Upper lobe of left lung (tissue), 6 donors: Measurements from ENCODE around the gene MXRA7. TPM values are rescaled to one million over a fixed set of nuclear protein-coding genes. Genes with fewer than 3 reads are reported as not detected.

Source experiments
- ATAC-seq, 2 donors: fragments of 200-7000 bp; cut with Tn5 transposase; one replicate each; pipeline ENCODE4 v1.9.1; 2022; ENCODE audit warnings: mild to moderate bottlenecking in 2 of 2, moderate library complexity in 2 of 2; ENCODE audit not compliant: low FRiP score in 2 of 2
- DNase-seq, 2 donors: peaks; one replicate each; pipeline ENCODE4 v3.0.0-alpha.2; 2019 to 2020
- H3K27ac ChIP-seq, 4 donors: fragments of 200-600 bp; sonication (generic); one replicate each; pipeline ENCODE4 v1.5.1; 2016 to 2019
- H3K27me3 ChIP-seq, 4 donors: fragments of 200-600 bp; sonication (generic); one replicate each; pipeline ENCODE4 v1.5.1; 2017 to 2019
- H3K36me3 ChIP-seq, 4 donors: fragments of 200-600 bp; sonication (generic); one replicate each; pipeline ENCODE4 v1.5.1; 2016 to 2019
- H3K4me1 ChIP-seq, 4 donors: fragments of 200-600 bp; sonication (generic); one replicate each; pipeline ENCODE4 v1.5.1; 2018 to 2019
- H3K4me3 ChIP-seq, 4 donors: fragments of 200-600 bp; sonication (generic); one replicate each; pipeline ENCODE4 v1.5.1; 2017 to 2019; ENCODE audit warnings: mild to moderate bottlenecking in 2 of 4, moderate library complexity in 1 of 4
- H3K9me3 ChIP-seq, 4 donors: fragments of 200-600 bp; sonication (generic); one replicate each; pipeline ENCODE4 v1.5.1; 2018 to 2019
- EP300 ChIP-seq, 4 donors: sonication (generic); formaldehyde crosslinking; IDR thresholded peaks; one replicate each; pipeline ENCODE4 v1.5.1; 2017; ENCODE audit warnings: antibody characterized with exemption in 4 of 4, control low read depth in 2 of 4
- POLR2A ChIP-seq, 4 donors: fragments of 450-650 bp; IDR thresholded peaks; one replicate each; pipeline ENCODE4 v1.5.1; 2016 to 2017; ENCODE audit warnings: antibody characterized with exemption in 4 of 4, mild to moderate bottlenecking in 2 of 4
- POLR2AphosphoS5 ChIP-seq, 2 donors: sonication (generic); formaldehyde crosslinking; IDR thresholded peaks; one replicate each; pipeline ENCODE4 v1.5.1; 2017; ENCODE audit warnings: antibody characterized with exemption in 2 of 2
- WGBS, 2 donors: methylation state at CpG; one replicate each; pipeline ENCODE4 v1.1.5; 2017 to 2018; 5-methylcytosine and 5-hydroxymethylcytosine counted together
- total RNA-seq, 6 donors: library from RNA; depleted of rRNA in 4 of 6; stranded (reverse); fragments of >200 nt in 4 of 6; gene quantifications; one replicate each; pipeline versions ENCODE4 v1.1.0 to v1.2.1, GENCODE V29; 2016 to 2021
- TF ChIP-seq, protein P1 (sequence below), 6 experiments: fragments of 450-650 bp in 4 of 6; fragments of 200-600 bp in 2 of 6; sonication (generic) in 2 of 6; IDR thresholded peaks; one replicate each; pipeline ENCODE4 v1.5.1; 2016 to 2019; ENCODE audit warnings: antibody characterized with exemption in 6 of 6
- donor health status: DM: no; HTN: no; CAD: no; lungs with moderate emphysema.
- donor health status: DM: no; HTN: yes; CAD: no; lungs with severe emphysema.

MXRA7 gene
- total RNA-seq, 6 donors from 2014 or later = 21.0 to 147 (median 73.5) TPM

GRCh38 chr17:76635659-76636360 is 75.0 kb downstream of the MXRA7 start:
- no peaks in the 10 kb centered on the region for H3K36me3 ChIP-seq
- ATAC-seq = no peak
- DNase-seq = no peak
- peaks cover 0 to 12% (median under 1%) of the 10 kb centered on the region in 4 donors for H3K4me1 ChIP-seq
- 88 to 92% methylated on average over 8 of the region's 8 CpGs for WGBS, 2 donors
- TF ChIP-seq EP300 (IDR thresholded peaks at IDR 0.05) (no peak), POLR2A (IDR thresholded peaks at IDR 0.05) (no peak), POLR2AphosphoS5 (IDR thresholded peaks at IDR 0.05) (no peak)
- TF ChIP-seq, protein P1, sequence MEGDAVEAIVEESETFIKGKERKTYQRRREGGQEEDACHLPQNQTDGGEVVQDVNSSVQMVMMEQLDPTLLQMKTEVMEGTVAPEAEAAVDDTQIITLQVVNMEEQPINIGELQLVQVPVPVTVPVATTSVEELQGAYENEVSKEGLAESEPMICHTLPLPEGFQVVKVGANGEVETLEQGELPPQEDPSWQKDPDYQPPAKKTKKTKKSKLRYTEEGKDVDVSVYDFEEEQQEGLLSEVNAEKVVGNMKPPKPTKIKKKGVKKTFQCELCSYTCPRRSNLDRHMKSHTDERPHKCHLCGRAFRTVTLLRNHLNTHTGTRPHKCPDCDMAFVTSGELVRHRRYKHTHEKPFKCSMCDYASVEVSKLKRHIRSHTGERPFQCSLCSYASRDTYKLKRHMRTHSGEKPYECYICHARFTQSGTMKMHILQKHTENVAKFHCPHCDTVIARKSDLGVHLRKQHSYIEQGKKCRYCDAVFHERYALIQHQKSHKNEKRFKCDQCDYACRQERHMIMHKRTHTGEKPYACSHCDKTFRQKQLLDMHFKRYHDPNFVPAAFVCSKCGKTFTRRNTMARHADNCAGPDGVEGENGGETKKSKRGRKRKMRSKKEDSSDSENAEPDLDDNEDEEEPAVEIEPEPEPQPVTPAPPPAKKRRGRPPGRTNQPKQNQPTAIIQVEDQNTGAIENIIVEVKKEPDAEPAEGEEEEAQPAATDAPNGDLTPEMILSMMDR (IDR thresholded peaks at IDR 0.05) = no peak
- no peaks in the 10 kb centered on the region for H3K9me3 ChIP-seq
- no peak overlapping the region for H3K4me3 ChIP-seq
- H3K27me3 ChIP-seq = no peaks in the 10 kb centered on the region
- no peak overlapping the region for H3K27ac ChIP-seq

- TF ChIP-seq, protein P1 (IDR thresholded peaks at IDR 0.05) = no peak
- no peak for TF ChIP-seq POLR2A (IDR thresholded peaks at IDR 0.05)
- no peak for TF ChIP-seq EP300 (IDR thresholded peaks at IDR 0.05)
- no peak for TF ChIP-seq POLR2AphosphoS5 (IDR thresholded peaks at IDR 0.05)
- WGBS, 2 donors = 91 to 92% methylated on average over 5 of the region's 5 CpGs
- Histone ChIP-seq H3K4me1 (peaks cover 0 to 11% (median 0%) of the 10 kb centered on the region in 4 donors), H3K9me3 (no peaks in the 10 kb centered on the region), H3K27me3 (no peaks in the 10 kb centered on the region), H3K4me3 (no peak overlapping the region), H3K36me3 (no peaks in the 10 kb centered on the region), H3K27ac (no peak overlapping the region)
- no peak for DNase-seq
- ATAC-seq = no peak
These were observed 75.7 kb downstream of the MXRA7 start for GRCh38 chr17:76635039-76635438.

DNA sequence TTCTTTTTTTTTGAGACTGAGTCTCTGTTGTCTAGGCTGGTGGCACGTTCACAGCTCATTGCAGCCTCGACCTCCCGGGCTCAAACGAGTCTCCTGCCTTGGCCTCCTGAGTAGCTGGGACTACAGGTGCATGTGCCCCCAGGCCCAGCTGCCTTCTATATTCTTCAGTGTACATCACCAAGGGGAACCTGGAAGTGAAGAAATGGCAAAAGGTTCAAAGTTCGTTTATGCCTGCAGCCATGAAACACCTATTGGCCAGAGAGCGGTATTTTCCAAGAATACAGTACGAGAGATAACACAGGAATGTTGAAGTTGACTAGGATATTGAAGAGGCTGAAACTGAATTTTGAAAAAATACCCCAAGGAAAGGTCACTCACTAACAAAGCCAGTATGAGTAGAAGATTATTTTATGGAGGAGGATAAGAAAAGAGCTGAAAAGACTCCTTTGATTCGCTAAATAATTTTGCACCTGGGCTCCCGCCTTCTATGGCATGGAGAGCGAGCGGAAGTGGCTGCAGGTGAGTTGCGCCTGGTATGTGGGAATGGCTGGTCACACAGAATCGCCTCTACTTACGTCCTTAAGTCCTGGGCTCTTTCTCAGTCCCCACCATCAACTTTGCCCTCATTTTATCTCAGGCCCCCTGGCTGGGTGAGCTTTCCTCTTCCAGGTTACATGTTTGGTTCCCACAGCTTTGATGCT is 77.0 kb downstream of the MXRA7 start:
- 82% methylated on average over 14 of the region's 14 CpGs for WGBS, 2 donors
- ATAC-seq (no peak), DNase-seq (no peak)
- Histone ChIP-seq H3K36me3 (no peaks in the 10 kb centered on the region), H3K27ac (no peak overlapping the region), H3K4me3 (no peak overlapping the region), H3K9me3 (no peaks in the 10 kb centered on the region), H3K27me3 (no peaks in the 10 kb centered on the region), H3K4me1 (peaks cover 0 to 11% (median 0%) of the 10 kb centered on the region in 4 donors)
- no peak for TF ChIP-seq POLR2AphosphoS5 (IDR thresholded peaks at IDR 0.05)
- no peak for TF ChIP-seq EP300 (IDR thresholded peaks at IDR 0.05)
- no peak for TF ChIP-seq POLR2A (IDR thresholded peaks at IDR 0.05)
- TF ChIP-seq, protein P1 (IDR thresholded peaks at IDR 0.05) = no peak

DNA sequence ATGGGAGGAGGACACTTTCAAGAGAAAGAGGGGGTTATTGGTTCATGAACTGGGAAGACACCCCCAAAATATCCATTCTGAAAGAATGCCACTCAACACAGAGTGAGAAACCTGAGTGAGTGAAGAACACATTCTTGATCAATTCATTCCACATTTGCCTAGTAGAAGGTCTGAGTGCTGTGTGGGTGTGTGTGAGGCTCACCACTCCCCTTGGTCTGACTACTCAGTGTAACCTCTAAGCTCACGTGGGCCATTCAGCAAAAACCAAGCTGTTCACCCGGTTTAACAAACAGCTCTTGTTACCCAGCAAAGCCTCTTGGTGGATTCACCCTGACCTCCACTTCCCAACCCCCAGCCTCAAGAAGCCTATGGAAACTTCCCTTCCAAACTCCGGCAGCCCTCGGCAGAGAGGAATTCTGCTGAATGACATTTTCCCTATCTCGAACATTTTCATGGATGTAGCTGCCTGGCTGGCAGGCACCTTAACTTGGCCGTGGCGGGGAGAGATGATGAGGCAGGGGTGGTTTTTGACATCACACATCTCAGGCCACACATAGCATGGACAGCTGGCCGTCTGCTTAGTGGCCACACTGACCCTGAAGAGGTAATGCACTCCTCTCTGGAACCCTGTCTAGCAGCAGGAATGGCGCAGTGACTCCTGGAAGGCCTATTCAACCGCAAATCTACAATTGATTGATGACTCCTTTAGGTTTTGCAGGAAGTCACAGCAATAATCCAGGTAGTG is 78.8 kb downstream of the MXRA7 start:
- ATAC-seq (peak in 1 of 2 donors; percentile 87), DNase-seq (peak in 1 of 2 donors; percentile 82)
- whole genome bisulfite sequencing, 2 donors = 59 to 78% methylated on average over 10 of the region's 10 CpGs
- H3K4me3 ChIP-seq = no peak overlapping the region
- H3K9me3 ChIP-seq = no peaks in the 10 kb centered on the region
- no peaks in the 10 kb centered on the region for H3K27me3 ChIP-seq
- H3K27ac ChIP-seq = peak overlapping the region in 1 of 4 donors; percentile 68
- H3K36me3 ChIP-seq = no peaks in the 10 kb centered on the region
- peaks cover 0 to 11% (median 0%) of the 10 kb centered on the region in 4 donors for H3K4me1 ChIP-seq
- TF ChIP-seq EP300 (IDR thresholded peaks at IDR 0.05) (peak in 1 of 4 donors; percentile 46), POLR2AphosphoS5 (IDR thresholded peaks at IDR 0.05) (no peak), POLR2A (IDR thresholded peaks at IDR 0.05) (no peak)

DNA sequence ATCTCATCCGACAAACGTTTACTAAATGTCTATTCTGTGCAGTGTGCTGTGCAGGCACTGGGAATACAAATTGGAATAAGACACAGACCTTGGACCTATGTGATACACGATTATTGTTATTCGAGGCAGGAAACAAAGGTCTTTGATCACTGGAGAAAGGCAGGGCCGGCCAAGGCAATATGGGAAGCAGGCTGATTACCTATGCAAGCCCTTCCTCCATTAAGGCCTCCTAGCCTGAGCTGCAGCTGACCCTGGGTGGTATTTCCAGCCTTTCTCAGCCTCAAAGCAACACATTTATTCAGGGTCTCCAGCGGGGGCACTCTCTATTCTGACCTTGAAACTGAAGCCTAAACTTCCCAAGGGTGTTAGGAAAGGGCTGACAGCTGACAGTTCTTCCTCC is 80.6 kb downstream of the MXRA7 start:
- TF ChIP-seq EP300 (IDR thresholded peaks at IDR 0.05) (no peak), POLR2A (IDR thresholded peaks at IDR 0.05) (no peak), POLR2AphosphoS5 (IDR thresholded peaks at IDR 0.05) (no peak)
- TF ChIP-seq, protein P1 (IDR thresholded peaks at IDR 0.05) = no peak
- DNase-seq = no peak
- no peaks in the 10 kb centered on the region for H3K9me3 ChIP-seq
- H3K27me3 ChIP-seq = no peaks in the 10 kb centered on the region
- ATAC-seq = no peak
- peaks cover 0 to 11% (median 0%) of the 10 kb centered on the region in 4 donors for H3K4me1 ChIP-seq
- no peaks in the 10 kb centered on the region for H3K36me3 ChIP-seq
- H3K27ac ChIP-seq = no peak overlapping the region
- H3K4me3 ChIP-seq = no peak overlapping the region
- WGBS, 2 donors = 75 to 80% methylated on average over 6 of the region's 6 CpGs
